ENCODE data around the gene SRRM4.
"Not testable (repeated sequence)": the region's sequence is repeated elsewhere in the genome, so short reads cannot be mapped to it uniquely, and the experiment has no call there.

The SRRM4 gene

DNA sequence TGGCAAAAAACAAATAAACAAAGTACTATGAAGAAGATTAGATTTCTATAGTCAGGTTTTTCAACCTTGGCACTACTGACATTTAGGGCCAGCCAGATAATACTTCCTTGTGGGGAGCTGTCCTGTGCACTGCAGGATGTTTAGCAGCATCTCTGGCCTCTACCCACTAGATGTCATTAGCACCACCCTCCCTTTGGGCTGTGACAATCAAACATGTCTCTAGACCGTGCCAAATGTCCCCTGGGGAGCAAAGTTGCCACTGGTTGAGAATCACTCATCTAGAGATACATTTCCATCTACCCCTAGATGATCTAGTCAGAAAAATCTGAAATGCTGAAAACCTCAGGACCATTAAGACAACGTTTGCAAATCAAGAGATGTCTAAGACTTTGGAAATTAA, 29.9 kb downstream of the SRRM4 start:
- no peak for DNase-seq

GRCh38 chr12:119012179-119012578, 30.8 kb downstream of the SRRM4 start:
- DNase-seq = no peak

DNA sequence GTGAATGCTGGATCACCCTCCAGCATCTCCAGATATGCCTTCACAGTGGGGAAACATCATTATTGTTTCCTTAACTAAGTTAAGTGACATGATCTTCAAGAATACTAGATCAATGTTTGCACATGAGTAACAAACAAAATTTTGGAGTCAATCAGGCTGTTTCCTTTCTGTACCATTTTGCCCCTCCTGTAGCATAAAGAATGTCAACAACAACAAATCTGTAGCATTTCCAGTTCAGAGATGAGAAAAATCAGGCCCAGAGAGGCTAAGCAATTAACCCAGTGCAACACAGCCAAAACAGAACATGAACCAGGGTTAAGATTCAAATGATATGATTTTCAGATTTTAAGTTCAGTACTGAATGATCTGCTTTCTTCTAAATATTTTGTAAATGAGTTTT, 31.7 kb downstream of the SRRM4 start:
- no peak for DNase-seq

- no peak for DNase-seq
These were observed 33.0 kb downstream of the SRRM4 start for GRCh38 chr12:119014368-119014767.

- DNase-seq = no peak
These were observed 35.4 kb downstream of the SRRM4 start for GRCh38 chr12:119016715-119017114.

GRCh38 chr12:119019166-119019565, 37.8 kb downstream of the SRRM4 start:
- DNase-seq = no peak

DNA sequence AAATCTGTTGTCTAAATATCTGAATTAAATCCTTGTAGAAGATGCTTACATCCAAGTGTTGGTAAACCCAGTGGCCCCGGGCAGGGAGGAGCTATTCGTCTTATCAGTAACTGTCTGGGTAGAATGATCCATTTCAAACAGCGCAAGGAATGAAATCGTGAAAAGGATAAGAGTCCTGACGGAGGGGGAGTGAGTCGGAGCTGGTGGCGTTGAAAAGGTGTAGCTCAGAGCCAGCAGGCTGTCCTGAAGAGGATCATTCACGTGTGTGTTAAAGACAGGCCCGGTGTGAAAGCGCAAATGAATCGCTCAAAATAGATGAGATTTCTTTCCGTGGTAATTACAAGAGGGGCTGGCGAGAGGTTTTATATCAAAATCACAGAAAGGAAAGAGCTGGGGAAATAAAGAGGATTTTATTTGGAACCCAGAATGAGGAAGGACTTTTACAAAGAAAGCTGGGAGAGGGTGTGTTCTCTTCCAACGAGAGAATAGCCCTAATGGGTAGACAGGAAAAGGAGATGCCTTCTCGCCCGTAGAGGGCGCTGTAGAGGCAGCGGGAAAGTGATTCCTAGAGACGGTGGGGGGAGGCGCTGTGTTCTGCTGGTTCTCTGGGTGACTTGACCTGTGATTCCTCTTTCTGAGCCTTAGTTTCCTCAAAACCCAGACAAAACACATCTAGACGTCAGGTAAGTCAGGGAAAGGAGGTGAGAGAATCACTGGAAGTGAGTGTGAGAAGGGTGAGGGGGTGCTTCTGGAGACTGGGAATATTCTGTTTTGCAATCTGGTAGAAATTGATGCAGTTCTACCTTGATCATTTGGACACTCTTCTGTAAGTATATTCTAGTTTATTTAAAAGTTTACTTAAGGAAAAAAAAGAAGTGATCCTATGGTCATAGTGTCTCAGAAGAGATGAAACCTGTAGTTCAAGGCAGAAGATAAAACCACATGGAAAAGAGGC, 39.3 kb downstream of the SRRM4 start:
- no peak for DNase-seq

- no peak for DNase-seq
These were observed 43.0 kb downstream of the SRRM4 start for GRCh38 chr12:119024356-119024755.

DNA sequence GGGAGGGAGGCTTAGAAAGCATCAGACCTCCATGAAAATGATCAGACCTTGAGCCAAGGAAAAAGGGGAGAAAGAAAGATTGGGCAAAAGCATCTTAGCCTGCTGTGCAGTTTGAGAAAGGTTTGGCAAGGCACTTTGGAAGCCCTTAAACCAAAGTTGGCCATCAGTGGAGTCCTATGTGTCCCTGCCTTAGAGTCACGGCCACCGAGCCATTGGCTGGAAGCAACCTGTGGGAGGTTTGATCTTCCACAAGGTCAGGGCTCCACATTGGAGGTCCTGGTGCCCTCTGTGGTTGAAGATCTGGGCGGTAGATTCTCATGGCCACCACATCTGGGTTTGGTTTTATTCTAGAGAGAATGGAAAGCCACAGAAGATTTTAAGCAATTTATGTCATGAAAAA, 44.4 kb downstream of the SRRM4 start:
- DNase-seq = no peak

DNA sequence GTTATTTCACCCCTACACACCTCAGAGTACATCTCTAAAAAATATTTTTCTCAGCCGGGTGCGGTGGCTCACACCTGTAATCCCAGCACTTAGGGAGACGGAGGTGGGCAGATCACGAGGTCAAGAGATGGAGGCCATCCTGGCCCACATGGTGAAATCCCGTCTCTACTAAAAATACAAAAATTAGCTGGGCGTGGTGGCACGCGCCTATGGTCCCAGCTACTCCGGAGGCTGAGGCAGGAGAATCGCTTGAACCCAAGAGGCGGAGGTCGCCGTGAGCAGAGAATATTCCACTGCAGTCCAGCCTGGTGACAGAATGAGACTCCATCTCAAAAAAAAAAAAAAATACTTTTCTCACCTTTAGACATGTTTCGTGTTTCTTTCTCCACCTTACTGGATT, 52.0 kb downstream of the SRRM4 start:
- DNase-seq = not testable (repeated sequence)

DNA sequence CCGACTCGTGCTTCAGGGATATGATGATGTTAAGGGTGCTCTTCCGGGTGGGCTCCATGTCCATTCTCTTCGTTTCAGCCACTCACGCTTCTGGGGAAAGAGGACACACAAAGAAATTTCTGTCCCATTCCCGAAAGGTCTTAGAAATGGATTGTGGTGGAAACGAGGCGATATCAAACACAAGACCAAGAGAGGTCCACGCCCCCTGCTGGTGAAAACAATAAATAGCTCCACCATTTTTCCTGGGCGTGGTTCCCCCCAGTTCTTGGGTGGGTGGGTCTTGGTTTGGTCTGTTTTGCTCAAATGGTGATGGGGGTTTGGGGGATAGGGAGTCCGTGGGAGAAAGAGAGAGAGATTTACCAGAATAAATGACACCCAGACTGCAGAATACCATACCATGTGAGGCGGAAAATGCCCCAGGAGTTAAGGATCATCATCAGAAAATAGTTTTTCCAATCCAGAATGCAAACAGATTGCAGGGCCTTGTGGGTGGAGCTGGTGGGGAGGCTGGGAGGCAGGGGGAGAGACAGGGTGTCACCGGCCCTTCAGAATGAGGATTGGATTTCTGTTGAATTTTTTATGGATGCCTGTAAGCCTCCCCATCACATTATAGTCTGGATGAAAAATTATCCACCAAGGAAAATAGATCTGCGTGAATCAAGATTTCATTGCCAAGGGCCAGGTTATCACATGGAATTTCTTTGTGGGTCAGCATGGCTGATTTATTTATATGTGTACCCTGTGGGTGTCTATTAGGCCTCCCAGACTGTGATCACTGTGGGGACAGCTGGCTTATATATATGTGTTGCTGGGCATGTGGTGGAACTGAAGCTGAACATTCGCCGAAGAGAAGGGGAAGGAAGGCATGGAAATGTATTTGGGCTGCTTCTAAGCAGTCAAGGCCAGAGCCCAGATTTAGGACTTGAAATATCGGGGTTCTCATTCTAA, 55.8 kb downstream of the SRRM4 start:
- no peak for DNase-seq

- DNase-seq = no peak
These were observed 62.8 kb downstream of the SRRM4 start for GRCh38 chr12:119044094-119044493.

DNA sequence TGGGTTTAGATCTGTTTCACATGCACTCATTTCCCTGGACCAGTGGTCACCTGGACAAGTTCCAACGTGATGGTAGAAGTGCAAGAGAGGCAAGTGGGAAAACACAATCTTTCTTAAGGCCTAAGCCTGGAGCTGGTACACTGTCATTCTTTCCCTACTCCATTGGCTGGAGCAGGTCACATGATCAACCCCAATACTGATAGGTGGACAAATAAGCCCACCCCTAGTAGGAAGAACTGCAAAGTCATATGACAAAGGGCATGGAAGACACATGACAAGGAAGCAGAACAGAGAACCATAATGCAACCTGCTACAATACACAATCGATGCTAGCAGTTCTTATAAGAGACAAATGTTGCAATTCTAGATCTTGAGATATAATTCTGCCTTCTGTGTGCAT, 66.3 kb downstream of the SRRM4 start:
- DNase-seq = no peak

DNA sequence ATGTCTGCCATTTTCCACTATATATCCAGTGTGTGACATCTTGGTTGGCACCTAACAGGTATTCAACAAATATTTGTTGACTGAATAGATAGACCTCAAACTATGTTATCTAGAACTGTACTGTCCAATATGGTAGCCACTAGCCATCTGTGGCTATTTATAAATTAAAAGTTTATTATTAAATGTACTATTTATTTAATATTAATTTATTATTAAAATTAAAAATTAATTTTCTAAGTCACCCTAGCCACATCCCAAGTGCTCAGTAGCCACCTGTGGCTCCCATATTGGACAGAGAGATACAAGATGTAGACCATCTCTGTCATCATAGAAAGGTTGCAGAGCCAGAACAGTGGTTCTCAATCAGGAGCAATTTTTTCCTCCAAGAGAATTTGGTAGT, 69.3 kb downstream of the SRRM4 start:
- no peak for DNase-seq

DNA sequence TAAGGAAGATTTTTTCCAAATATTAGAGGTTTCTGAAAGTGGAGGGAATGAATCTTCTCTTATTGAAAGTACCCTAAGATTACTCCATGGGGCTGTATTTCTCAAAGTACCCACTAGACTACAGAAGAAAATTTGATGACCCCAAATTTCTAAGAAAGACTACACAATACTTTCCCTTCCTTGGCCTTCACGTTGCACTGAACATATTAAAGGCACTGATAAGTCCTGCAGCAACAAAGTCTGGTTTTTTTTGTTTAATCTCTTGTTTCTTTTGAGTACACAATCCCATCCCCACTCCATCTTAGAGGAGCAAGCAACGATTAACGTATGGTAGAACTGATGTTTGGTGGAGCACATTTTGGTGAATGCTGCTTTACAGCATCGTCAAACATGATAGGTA, 70.1 kb downstream of the SRRM4 start:
- DNase-seq = no peak

GRCh38 chr12:119052001-119052400, 70.7 kb downstream of the SRRM4 start:
- DNase-seq = no peak

DNA sequence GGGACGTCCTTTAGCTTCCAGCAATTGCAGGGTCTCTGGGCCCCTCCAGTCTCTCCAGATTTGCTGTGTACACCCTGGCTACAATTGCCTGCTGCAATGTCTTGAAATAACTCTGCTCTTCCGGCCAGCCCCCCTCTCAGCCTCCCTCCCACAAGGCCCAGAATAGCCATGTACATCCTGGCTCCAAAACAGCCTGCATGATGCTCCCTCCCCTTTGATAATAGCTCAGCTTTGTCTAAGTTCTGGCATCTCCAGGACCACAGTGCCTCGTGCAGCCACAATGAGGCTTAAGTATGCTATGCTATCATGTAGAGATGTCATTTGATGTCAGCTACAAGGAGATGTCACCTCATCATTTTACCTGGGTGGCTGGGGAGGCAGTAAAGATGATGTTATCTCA, 74.6 kb downstream of the SRRM4 start:
- DNase-seq = no peak

DNA sequence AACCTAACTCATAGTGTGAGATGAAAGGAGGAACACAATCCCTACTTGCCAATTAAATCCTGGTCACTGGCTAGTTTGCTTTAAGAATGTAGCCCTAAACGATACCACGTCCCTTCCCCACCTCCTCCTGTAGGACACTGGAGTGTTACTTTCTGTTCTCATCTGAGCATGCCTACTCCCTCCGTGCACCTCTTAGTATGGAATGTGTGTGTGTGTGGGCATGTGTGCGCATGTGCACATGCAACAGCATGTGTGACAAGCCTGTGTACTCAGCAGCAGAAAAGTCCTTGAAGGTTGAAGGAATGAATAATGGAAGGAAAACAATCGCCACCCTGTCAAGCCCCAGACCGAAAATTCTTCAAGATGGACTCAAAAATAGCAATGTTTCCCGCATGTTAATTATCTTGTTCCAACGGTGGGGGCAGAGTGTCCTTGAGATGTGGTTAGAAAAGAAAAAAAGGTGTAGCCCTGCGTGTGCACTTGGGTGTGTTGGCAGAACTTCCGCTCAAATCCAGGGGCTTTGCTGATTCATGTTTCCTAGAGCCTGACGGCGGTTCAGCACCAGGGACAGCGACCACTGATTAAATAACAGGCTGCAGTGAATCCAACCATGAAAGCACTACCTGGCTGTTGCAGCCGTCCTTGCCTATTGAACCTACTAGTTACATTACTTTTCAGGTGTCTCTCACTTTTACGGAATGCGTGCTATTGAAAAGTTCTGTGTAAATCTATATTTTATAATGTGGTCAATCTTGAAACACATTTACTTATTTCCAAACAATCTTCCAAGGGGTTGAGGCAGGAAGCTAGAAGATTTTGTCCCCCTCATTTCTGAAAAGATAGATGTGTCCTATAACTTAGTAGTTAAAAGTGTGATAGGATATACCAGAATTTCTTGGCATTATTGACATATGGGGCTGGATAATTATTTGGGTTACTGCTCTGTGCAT, 79.8 kb downstream of the SRRM4 start:
- no peak for DNase-seq

- DNase-seq = no peak
These were observed 87.0 kb downstream of the SRRM4 start for GRCh38 chr12:119068129-119068856.

- no peak for DNase-seq
These were observed 87.9 kb downstream of the SRRM4 start for GRCh38 chr12:119069147-119069642.

GRCh38 chr12:119071176-119071575, 89.8 kb downstream of the SRRM4 start:
- no peak for DNase-seq

Data from NCI-H1417 treated with DMSO at 0.1 percent for 48 hours (cell line).